H7 (cell line): ENCODE measurements around the gene FREY1. TPM values are rescaled to one million over a fixed set of nuclear protein-coding genes. Genes with fewer than 3 reads are reported as not detected.

ENCODE experiments used
- DNase-seq: peaks from one replicate; pipeline ENCODE4 v3.0.0; 2012
- H3K27me3 ChIP-seq: 2 replicates; pipeline ENCODE4 v1.6.0; 2011; ENCODE audit warnings: mild to moderate bottlenecking, low read length; ENCODE audit not compliant: control insufficient read depth, insufficient read depth
- H3K36me3 ChIP-seq: replicated peaks from 2 replicates; pipeline ENCODE4 v1.5.1; 2011; ENCODE audit warnings: low read length; ENCODE audit not compliant: control insufficient read depth, insufficient read depth
- H3K4me3 ChIP-seq: 2 replicates; pipeline ENCODE4 v1.5.1; 2011; ENCODE audit warnings: low read depth, mild to moderate bottlenecking, control low read depth, low read length, moderate library complexity; ENCODE audit not compliant: insufficient read depth
- total RNA-seq: library from RNA; depleted of rRNA; stranded (reverse); fragments of >200 nt; shearing (Covaris generic); gene quantifications from 2 replicates; pipeline ENCODE4 v1.2.3, GENCODE V29; 2014

The FREY1 gene
- total RNA-seq, 1 experiment from 2014 or later, result 0.35 TPM

DNA sequence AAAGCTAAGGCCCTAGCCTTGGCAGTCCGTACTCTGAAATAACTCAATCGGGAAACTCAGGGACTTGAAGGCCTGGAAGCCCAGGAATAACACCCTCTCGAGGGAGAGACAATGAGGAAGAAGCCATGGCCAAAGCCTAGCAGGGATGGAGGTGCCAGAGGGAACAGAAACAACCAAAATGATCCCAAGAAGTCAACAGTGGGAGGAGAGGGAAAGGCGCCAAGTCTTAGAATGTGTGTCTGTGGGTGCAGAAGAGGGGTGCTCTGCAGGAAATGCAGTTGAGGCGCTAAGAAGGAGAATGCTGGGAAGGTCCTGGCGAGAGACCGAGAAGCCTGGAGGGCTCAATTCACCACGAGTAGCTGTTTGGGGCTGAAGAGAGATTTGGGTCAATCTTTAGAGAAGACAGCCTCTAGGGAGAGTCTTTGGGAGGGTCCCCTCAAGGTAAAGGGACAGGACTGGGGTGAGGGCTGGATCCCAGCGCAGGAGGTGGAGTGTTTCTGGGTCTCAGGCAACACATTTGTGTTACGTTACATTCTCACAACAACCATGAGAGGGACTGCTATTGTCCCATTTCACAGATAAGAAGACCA lies 22.4 kb downstream of the FREY1 start:
- DNase-seq, result no peak
- peaks cover 7% of the 10 kb centered on the region for H3K36me3 ChIP-seq
- peaks cover 9% of the 10 kb centered on the region; the same call in 1 of the 2 replicates for H3K27me3 ChIP-seq
- no peak overlapping the region for H3K4me3 ChIP-seq

GRCh38 chr11:45881708-45882368 lies 25.2 kb downstream of the FREY1 start:
- DNase-seq, result no peak
- peaks cover 9% of the 10 kb centered on the region; the same call in 1 of the 2 replicates for H3K27me3 ChIP-seq
- no peak overlapping the region for H3K4me3 ChIP-seq
- peaks cover 7% of the 10 kb centered on the region for H3K36me3 ChIP-seq

- peaks cover 7% of the 10 kb centered on the region for H3K36me3 ChIP-seq
- no peak overlapping the region for H3K4me3 ChIP-seq
- DNase-seq, result no peak
- peaks cover 3% of the 10 kb centered on the region; the same call in 1 of the 2 replicates for H3K27me3 ChIP-seq
Observed at GRCh38 chr11:45880772-45881570, 26.1 kb downstream of the FREY1 start.

DNA sequence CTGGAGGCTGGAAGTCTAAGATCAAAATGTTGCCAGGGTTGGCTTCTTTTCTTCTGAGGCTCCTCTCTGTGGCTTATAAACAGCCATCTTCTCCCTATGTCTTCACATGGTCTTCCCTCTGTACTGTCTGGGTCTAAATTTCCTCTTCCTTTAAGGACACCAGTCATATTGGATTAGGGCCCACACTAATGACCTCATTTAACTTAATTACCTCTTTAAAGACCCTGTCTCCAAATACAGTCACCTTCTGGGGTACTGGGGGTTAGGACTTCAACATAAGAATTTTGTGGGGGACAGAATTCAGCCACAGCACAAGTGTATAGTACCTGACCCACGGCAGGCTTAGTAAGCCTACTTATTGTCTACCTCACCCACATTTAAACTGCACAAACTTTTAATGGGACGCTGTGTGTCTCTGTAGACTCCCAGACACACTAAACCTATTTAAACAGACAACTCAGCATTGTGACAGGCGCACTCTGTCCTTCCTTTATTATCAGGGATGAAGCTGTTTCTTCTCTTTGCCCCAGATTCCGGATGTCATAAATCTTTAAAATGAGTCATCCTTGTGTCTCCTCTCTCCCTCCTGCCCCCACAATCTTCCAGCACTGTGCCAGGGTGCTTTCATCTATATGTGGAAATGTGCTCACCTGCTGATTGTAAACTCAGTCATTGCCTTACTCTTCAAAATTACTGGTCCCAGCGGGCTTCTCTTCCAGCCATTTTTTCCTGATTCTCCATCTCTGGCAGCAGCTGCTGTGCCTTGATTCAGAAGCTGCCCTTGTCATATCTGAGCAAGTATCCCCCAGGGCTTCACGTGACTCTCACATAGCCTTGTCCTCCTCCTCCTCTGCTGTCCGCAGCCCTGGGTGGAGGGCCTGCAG lies 27.0 kb downstream of the FREY1 start:
- DNase-seq, result no peak

DNA sequence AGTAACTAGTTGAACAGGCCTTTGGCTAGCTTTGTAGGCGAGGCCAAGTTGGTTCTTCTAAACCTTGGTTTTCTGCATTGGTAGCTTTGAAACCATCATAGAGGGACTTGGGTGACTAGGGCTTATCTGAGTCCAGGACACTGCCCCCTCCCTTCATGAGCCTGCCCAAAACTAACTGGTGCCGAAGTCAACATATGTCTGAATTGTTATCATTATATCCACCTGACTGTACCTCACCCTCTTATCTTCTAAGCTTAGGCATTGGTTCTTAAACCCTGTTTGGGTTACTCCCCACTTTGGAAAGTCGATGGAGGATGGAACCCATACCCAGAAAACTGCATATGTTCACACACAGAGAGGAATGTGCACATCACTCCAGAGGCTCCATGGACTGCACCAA lies 29.2 kb downstream of the FREY1 start:
- Histone ChIP-seq H3K36me3 (peaks cover 8% of the 10 kb centered on the region), H3K4me3 (no peak overlapping the region), H3K27me3 (no peaks in the 10 kb centered on the region)
- DNase-seq, result no peak

More for the DNA sequence above, 27.0 kb downstream of the FREY1 start:
- H3K4me3 ChIP-seq, result no peak overlapping the region
- peaks cover 7% of the 10 kb centered on the region for H3K36me3 ChIP-seq
- no peaks in the 10 kb centered on the region for H3K27me3 ChIP-seq

- DNase-seq, result no peak
- Histone ChIP-seq H3K4me3 (no peak overlapping the region), H3K27me3 (no peaks in the 10 kb centered on the region), H3K36me3 (peaks cover 8% of the 10 kb centered on the region)
Observed at GRCh38 chr11:45877221-45877620, 29.9 kb downstream of the FREY1 start.

GRCh38 chr11:45876401-45876800 lies 30.7 kb downstream of the FREY1 start:
- DNase-seq, result peak; percentile 62
- no peak overlapping the region for H3K4me3 ChIP-seq
- H3K27me3 ChIP-seq, result no peaks in the 10 kb centered on the region
- peaks cover 4% of the 10 kb centered on the region for H3K36me3 ChIP-seq

DNA sequence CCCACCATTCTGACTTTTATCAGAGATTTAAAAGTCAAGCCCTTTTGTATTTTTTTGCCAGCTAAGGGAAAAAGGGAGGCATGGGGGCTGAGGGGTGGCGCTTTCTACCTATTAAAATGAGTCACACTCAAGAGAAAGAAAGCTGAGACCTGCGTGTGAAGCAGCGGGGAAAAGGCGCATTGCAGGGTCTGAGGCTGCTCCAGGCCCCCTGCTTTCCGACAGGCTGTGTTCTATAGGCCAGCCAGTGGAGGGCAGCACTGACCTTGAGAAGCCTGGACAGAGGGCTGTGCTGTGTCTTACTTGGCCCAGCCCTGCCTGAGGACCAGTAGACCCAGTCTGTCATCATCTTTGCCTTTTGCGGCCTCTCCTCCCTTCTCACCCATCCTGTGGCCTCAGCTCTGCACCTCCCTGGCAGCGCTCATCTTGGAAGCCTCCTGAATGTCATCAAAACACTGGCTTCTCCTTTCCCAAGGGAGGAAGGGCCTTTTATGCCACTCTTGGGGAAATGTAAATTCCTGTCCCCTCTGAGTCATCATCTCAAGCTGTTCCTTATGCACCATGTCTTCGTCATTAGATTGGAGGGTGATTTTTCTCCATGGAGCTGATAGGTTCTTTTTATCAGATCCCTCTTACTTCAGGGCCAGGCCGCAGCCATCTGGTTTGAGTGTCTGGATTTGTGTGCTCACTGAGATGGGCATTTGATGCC lies 34.3 kb downstream of the FREY1 start:
- peak; percentile 92 for DNase-seq
- no peak overlapping the region for H3K4me3 ChIP-seq
- H3K27me3 ChIP-seq, result no peaks in the 10 kb centered on the region
- peaks cover 18% of the 10 kb centered on the region for H3K36me3 ChIP-seq

GRCh38 chr11:45871638-45872037 lies 35.4 kb downstream of the FREY1 start:
- Histone ChIP-seq H3K27me3 (no peaks in the 10 kb centered on the region), H3K36me3 (peaks cover 19% of the 10 kb centered on the region), H3K4me3 (no peak overlapping the region)
- no peak for DNase-seq

GRCh38 chr11:45870706-45871105 lies 36.4 kb downstream of the FREY1 start:
- DNase-seq, result no peak
- peaks cover 19% of the 10 kb centered on the region for H3K36me3 ChIP-seq
- H3K4me3 ChIP-seq, result no peak overlapping the region
- no peaks in the 10 kb centered on the region for H3K27me3 ChIP-seq

DNA sequence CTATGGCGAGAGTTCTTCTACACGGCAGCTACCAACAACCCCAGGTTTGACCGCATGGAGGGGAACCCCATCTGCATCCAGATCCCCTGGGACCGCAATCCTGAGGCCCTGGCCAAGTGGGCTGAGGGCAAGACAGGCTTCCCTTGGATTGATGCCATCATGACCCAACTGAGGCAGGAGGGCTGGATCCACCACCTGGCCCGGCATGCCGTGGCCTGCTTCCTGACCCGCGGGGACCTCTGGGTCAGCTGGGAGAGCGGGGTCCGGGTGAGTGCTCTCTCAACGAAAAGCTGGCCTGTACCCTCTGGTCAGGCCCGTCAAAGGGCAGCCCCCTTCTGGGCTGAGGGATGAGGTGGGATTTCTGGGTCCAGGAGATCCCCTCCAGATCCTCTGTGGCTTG lies 37.5 kb downstream of the FREY1 start:
- Histone ChIP-seq H3K27me3 (no peaks in the 10 kb centered on the region), H3K4me3 (no peak overlapping the region), H3K36me3 (peaks cover 19% of the 10 kb centered on the region)
- DNase-seq, result no peak

DNA sequence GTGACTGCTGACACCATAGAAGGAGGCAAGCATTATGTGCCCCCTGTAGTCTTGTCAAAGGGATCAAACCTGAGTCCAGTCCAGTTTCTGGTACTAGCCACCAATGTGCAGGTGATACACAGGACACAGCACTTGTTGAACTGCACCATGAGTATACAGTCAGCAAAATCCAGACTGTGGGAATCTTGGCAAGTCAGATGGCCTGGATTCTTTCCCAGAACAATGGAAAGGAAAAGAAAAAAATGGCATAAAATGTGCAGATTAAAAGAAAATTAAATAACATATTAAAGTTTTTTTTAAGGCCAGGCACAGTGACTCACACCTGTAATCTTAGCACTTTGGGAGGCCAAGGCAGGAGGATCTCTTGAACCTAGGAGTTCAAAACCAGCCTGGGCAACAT lies 43.0 kb downstream of the FREY1 start:
- DNase-seq, result no peak
- Histone ChIP-seq H3K36me3 (peaks cover 22% of the 10 kb centered on the region), H3K4me3 (no peak overlapping the region), H3K27me3 (no peaks in the 10 kb centered on the region)

- Histone ChIP-seq H3K36me3 (peaks cover 19% of the 10 kb centered on the region), H3K27me3 (no peaks in the 10 kb centered on the region), H3K4me3 (no peak overlapping the region)
- DNase-seq, result no peak
Observed at GRCh38 chr11:45860764-45861510, 46.1 kb downstream of the FREY1 start.
